GM12892 (cell line): Measurements from ENCODE around the gene MUTYH.

ENCODE experiments used
- POLR2A ChIP-seq: IDR thresholded peaks from 2 replicates; pipeline ENCODE4 v1.6.1; 2011; ENCODE audit warnings: low read depth, low read length, control low read depth
- POLR2AphosphoS5 ChIP-seq: IDR thresholded peaks from 2 replicates; pipeline ENCODE4 v1.6.1; 2011; ENCODE audit warnings: low read depth, low read length, control low read depth
- TAF1 ChIP-seq: IDR thresholded peaks from 2 replicates; pipeline ENCODE4 v1.6.1; 2011; ENCODE audit warnings: low read depth, mild to moderate bottlenecking, control low read depth, low read length, borderline replicate concordance

DNA sequence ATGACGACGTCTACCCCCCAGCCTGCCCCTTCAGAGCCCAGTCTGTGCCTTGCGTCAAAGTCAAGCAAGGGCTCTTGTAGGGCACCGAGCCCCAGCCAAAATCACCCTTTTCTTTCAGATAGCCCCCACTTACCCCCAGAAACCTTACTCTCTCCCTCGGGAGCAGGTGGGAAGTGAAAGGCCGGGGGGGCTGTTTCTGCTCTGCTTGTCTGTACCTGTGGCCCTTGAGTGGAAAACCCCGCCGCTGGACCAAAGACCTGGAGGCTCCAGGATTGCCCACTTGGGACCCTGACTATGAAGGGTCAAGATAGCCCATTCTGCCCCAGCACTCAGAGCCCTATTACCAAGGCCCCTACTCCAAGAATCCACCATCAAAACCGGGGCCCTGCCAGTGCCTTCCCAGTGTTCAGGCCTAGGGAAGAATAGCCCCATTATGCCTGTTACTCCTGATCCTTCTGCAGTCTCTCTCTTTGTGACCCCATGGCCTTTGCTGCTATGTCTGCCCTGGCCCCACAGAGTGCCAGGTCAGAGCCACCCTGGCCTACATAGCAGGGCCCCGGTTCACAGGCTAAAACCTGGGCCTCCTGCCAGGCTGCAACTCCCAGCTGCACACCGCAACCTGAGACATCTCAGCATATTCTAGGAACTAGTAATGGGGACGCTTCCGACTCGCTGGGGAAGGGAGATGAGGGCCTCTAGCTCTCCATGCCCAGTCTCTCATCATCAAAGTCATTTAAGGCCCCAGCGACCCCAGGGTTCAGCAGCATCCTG is 35.7 kb downstream of the MUTYH start:
- TF ChIP-seq POLR2A (no peak), POLR2AphosphoS5 (no peak), TAF1 (peak; percentile 6; the same call in 1 of the 2 replicates)
